ENCODE measurements around the gene MBNL2. TPM values are rescaled to one million over a fixed set of nuclear protein-coding genes. Genes with fewer than 3 reads are reported as not detected.

Gene MBNL2
- total and polyA plus RNA-seq, 4 donors: 13.3 to 108 (median 39.3) TPM

DNA sequence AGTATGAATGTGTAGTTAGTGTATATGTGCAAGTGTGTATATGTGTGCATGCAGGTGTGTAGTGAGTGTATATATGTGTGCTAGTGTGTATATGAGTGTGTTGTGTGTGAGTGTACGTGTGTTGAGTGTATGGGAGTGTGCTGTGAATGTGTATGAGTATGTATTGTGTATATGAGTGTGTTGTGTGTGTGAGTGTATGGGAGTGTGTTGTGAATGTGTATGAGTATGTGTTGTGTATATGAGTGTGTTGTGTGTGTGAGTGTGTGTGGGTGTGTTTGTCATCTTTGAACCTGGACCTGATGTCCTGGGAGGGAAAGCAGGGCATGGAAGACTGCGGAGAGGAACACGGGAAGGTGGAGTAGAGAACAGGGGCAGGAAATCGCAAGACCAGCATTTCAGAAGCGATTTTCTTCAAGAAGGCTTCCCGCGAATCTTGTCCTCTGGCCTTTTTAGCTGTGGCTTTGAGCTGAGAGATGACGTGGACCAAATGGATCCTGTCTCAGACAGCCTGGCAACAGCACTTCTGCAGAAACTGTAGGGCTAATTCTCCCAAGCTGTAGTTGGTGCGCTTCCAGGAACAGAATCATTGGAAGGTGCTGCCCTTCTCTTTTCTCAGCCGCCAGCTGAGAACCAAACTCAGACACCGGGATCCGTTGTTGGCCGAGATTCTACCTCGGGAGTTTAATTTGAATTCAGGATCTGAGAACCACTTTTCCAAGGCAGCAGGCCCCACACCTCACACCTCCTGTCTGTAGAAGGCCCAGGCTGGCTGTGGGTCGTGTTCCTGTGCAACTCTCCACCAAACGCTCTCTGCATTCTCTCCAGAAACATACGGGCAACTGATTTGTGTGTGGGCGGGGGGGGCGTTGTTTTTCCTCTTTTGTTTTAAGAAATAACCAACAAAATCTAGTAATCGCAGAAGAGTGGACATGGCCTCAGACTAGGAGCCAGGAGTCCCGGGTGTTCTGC lies 117.2 kb downstream of the MBNL2 start:
- no peak overlapping the region for H3K4me3 ChIP-seq
- H3K4me1 ChIP-seq (ENCODE audit: control insufficient read depth in 5 of 5, insufficient read depth in 5 of 5, low read length in 5 of 5): peaks cover 14 to 59% (median 18%) of the 10 kb centered on the region in 5 donors
- H3K36me3 ChIP-seq (ENCODE audit: control insufficient read depth in 4 of 4, insufficient read depth in 4 of 4, low read length in 4 of 4): peaks cover 0 to 39% (median 26%) of the 10 kb centered on the region in 4 donors
- ATAC-seq (ENCODE audit: insufficient read depth, low FRiP score): no peak
- H3K27me3 ChIP-seq (ENCODE audit: control insufficient read depth in 3 of 3, insufficient read depth in 3 of 3, low read length in 2 of 3): no peaks in the 10 kb centered on the region
- H3K9ac ChIP-seq (ENCODE audit: insufficient read depth in 1 of 2, low read length in 2 of 2): peak overlapping the region in 1 of 2 donors; percentile 76
- 78 to 82% methylated on average over 21 of the region's 21 CpGs for WGBS, 2 donors
- TF ChIP-seq, protein P1, sequence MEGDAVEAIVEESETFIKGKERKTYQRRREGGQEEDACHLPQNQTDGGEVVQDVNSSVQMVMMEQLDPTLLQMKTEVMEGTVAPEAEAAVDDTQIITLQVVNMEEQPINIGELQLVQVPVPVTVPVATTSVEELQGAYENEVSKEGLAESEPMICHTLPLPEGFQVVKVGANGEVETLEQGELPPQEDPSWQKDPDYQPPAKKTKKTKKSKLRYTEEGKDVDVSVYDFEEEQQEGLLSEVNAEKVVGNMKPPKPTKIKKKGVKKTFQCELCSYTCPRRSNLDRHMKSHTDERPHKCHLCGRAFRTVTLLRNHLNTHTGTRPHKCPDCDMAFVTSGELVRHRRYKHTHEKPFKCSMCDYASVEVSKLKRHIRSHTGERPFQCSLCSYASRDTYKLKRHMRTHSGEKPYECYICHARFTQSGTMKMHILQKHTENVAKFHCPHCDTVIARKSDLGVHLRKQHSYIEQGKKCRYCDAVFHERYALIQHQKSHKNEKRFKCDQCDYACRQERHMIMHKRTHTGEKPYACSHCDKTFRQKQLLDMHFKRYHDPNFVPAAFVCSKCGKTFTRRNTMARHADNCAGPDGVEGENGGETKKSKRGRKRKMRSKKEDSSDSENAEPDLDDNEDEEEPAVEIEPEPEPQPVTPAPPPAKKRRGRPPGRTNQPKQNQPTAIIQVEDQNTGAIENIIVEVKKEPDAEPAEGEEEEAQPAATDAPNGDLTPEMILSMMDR (IDR thresholded peaks at IDR 0.05; ENCODE audit: control extremely low read depth, extremely low read depth): no peak
- no peaks in the 10 kb centered on the region for H3K9me3 ChIP-seq (ENCODE audit: control insufficient read depth in 4 of 4, insufficient read depth in 3 of 4, low read length in 3 of 4)
- peak; percentile 97 to 100 (median 99) for DNase-seq
- peak overlapping the region; percentile 43 to 53 for H3K27ac ChIP-seq (ENCODE audit: low read depth in 1 of 2, low read length in 1 of 2)

DNA sequence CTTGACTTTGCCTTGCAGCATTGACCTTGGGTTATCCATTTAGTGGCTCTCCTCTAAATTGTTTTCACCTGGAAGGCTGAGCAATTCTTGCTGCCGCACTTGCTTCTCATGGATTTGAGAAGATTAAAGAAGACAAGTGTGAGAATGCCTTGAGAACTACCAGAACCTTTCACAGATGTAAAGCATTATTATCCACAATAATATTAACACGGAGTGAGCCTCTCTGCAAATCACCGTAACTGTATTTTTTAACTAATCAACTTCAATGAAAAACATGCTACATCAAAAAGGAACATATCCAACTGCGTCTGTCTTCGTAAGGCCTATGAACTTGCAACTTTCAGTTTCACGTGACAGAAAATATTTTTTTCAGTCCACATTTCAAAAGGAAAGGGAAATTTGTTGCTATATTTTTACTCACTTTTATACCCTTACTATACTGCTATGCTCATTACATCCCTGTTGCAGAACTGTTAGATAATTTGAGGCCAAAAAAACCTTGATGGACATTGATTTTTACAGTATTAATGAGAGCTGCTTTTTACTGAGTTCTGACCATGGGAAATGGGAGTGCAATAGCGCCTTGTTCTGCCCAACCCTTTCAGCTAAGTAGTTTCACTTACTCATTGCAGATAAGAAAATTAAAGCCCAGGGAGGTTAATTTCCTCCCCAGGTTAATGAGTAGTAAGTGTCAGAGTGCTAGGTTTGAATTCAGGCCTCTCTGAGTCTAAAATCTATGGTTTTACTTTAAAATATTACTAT lies 118.0 kb downstream of the MBNL2 start:
- Histone ChIP-seq H3K9ac (ENCODE audit: insufficient read depth in 1 of 2, low read length in 2 of 2) (peak overlapping the region in 1 of 2 donors; percentile 43), H3K27ac (ENCODE audit: low read depth in 1 of 2, low read length in 1 of 2) (peak overlapping the region; percentile 10 to 30), H3K9me3 (ENCODE audit: control insufficient read depth in 4 of 4, insufficient read depth in 3 of 4, low read length in 3 of 4) (no peaks in the 10 kb centered on the region), H3K36me3 (ENCODE audit: control insufficient read depth in 4 of 4, insufficient read depth in 4 of 4, low read length in 4 of 4) (peaks cover 0 to 39% (median 25%) of the 10 kb centered on the region in 4 donors), H3K27me3 (ENCODE audit: control insufficient read depth in 3 of 3, insufficient read depth in 3 of 3, low read length in 2 of 3) (no peaks in the 10 kb centered on the region), H3K4me3 (no peak overlapping the region), H3K4me1 (ENCODE audit: control insufficient read depth in 5 of 5, insufficient read depth in 5 of 5, low read length in 5 of 5) (peaks cover 11 to 53% (median 17%) of the 10 kb centered on the region in 5 donors)
- ATAC-seq (ENCODE audit: insufficient read depth, low FRiP score) (no peak), DNase-seq (no peak)
- TF ChIP-seq, protein P1 (IDR thresholded peaks at IDR 0.05; ENCODE audit: control extremely low read depth, extremely low read depth): no peak
- WGBS, 2 donors: 69 to 76% methylated on average over 7 of the region's 7 CpGs

DNA sequence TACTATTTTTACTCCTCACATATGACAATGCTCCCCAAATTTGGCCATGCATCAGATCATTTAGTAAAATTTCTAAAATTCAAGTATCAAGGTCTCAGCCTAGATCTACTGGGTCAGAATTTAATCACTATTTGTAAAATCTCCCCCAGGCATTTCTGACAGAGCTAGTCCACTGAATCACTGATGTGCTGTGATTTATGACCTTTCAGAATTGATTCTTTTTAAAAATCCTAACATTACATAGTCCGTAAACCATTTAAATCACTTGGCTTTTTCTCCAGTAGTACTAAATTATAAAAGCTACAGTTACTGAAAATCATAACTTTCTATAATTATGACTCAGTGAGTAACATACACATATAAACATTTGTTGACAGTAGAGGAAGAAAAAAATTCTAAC lies 119.0 kb downstream of the MBNL2 start:
- Histone ChIP-seq H3K27me3 (ENCODE audit: control insufficient read depth in 3 of 3, insufficient read depth in 3 of 3, low read length in 2 of 3) (no peaks in the 10 kb centered on the region), H3K36me3 (ENCODE audit: control insufficient read depth in 4 of 4, insufficient read depth in 4 of 4, low read length in 4 of 4) (peaks cover 0 to 35% (median 24%) of the 10 kb centered on the region in 4 donors), H3K4me3 (no peak overlapping the region), H3K27ac (ENCODE audit: low read depth in 1 of 2, low read length in 1 of 2) (no peak overlapping the region), H3K4me1 (ENCODE audit: control insufficient read depth in 5 of 5, insufficient read depth in 5 of 5, low read length in 5 of 5) (peaks cover 7 to 49% (median 17%) of the 10 kb centered on the region in 5 donors), H3K9me3 (ENCODE audit: control insufficient read depth in 4 of 4, insufficient read depth in 3 of 4, low read length in 3 of 4) (no peaks in the 10 kb centered on the region), H3K9ac (ENCODE audit: insufficient read depth in 1 of 2, low read length in 2 of 2) (no peak overlapping the region)
- TF ChIP-seq, protein P1 (IDR thresholded peaks at IDR 0.05; ENCODE audit: control extremely low read depth, extremely low read depth): no peak
- no peak for DNase-seq
- no peak for ATAC-seq (ENCODE audit: insufficient read depth, low FRiP score)
- 91 to 97% methylated on average over 1 of the region's 1 CpG for WGBS, 2 donors
